ENCODE results near the gene KDM7A.

KDM7A gene

GRCh38 chr7:140080919-140081318 is 95.9 kb downstream of the KDM7A start:
- DNase-seq: no peak

GRCh38 chr7:140079121-140079536 is 97.7 kb downstream of the KDM7A start:
- DNase-seq: no peak

GRCh38 chr7:140078392-140078791 is 98.4 kb downstream of the KDM7A start:
- DNase-seq: no peak

- DNase-seq: no peak
Observed at GRCh38 chr7:140074780-140075179, 102.0 kb downstream of the KDM7A start.

GRCh38 chr7:140070546-140070945 is 106.2 kb downstream of the KDM7A start:
- DNase-seq: no peak

GRCh38 chr7:140069298-140069949 is 107.4 kb downstream of the KDM7A start:
- DNase-seq: no peak

GRCh38 chr7:140068033-140068432 is 108.8 kb downstream of the KDM7A start:
- DNase-seq: no peak

GRCh38 chr7:140067052-140067451 is 109.7 kb downstream of the KDM7A start:
- no peak for DNase-seq

- peak; percentile 63 for DNase-seq
Observed at GRCh38 chr7:140062528-140063299, 114.1 kb downstream of the KDM7A start, which contains the start of gene PARP12. TSS of gene PARP12 (minus strand) at chr7:140062951. CDS start at chr7:140062847, 104 bp downstream.

- DNase-seq: no peak
Observed at GRCh38 chr7:140062118-140062527, 114.7 kb downstream of the KDM7A start.

- DNase-seq: no peak
Observed at GRCh38 chr7:140061607-140061930, 115.2 kb downstream of the KDM7A start.

- no peak for DNase-seq
Observed at GRCh38 chr7:140060788-140061606, 115.8 kb downstream of the KDM7A start.

GRCh38 chr7:140060243-140060630 is 116.5 kb downstream of the KDM7A start:
- DNase-seq: no peak

- DNase-seq: no peak
Observed at GRCh38 chr7:140059273-140060242, 117.2 kb downstream of the KDM7A start.

- no peak for DNase-seq
Observed at GRCh38 chr7:140058517-140058916, 118.3 kb downstream of the KDM7A start.

- DNase-seq: no peak
Observed at GRCh38 chr7:140057143-140057535, 119.6 kb downstream of the KDM7A start.

GRCh38 chr7:140056431-140057142 is 120.2 kb downstream of the KDM7A start:
- no peak for DNase-seq

- no peak for DNase-seq
Observed at GRCh38 chr7:140055833-140056232, 121.0 kb downstream of the KDM7A start.

GRCh38 chr7:140054751-140055150 is 122.0 kb downstream of the KDM7A start:
- DNase-seq: no peak

- DNase-seq: no peak
Observed at GRCh38 chr7:140053812-140054539, 122.8 kb downstream of the KDM7A start.

GRCh38 chr7:140051820-140052219 is 125.0 kb downstream of the KDM7A start:
- DNase-seq: no peak

All from NCI-H1436 (cell line).